Left forelimb (tissue), 1 donor: ENCODE results near the gene SLCO3A1.

Experiments
- DNase-seq: peaks from one replicate; pipeline ENCODE4 v3.0.0-alpha.2; 2018; ENCODE audit warnings: low spot score

SLCO3A1 gene

GRCh38 chr15:91912336-91912735 is 58.8 kb downstream of the SLCO3A1 start:
- no peak for DNase-seq

DNA sequence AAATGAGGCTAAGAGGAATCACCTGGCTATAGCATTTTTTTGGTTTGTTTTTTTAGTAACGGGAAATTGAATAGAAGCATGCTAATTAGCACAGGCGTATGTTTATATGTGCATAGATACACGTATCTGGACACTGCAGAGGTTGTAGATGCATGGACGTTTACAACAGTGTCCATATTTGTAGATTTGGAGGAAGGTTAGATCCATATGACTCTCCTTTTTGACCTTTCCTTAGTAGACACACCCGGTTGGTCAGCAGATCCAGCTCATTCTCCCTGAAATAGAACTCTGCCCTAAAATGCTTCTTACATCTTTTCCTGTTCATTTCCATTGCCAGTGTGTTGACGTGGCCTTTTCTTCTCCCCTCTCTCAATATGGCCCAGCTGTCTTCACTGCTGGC is 60.1 kb downstream of the SLCO3A1 start:
- DNase-seq = no peak

DNA sequence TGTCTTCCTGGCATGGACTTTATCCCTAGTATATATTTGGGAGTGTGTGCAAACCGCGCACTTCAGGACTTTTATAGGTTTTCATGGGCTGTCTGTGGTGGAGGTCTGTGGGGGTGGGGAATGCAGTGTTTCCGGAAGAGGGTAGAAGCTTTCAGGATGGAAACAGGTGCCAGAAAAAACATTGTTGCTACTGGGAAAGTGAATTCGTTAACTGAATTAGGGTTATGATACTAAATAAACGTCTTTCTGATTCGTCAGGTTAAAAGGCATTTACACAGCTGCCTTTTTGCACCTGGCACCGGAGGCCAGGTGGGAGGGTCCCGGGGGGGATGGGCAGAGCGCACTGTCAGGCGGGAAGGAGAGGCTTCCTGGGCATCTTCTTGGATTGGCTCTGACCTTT is 62.1 kb downstream of the SLCO3A1 start:
- no peak for DNase-seq

- no peak for DNase-seq
Observed at GRCh38 chr15:91916051-91916450, 62.5 kb downstream of the SLCO3A1 start.

- DNase-seq = no peak
Observed at GRCh38 chr15:91917686-91918360, 64.3 kb downstream of the SLCO3A1 start.

DNA sequence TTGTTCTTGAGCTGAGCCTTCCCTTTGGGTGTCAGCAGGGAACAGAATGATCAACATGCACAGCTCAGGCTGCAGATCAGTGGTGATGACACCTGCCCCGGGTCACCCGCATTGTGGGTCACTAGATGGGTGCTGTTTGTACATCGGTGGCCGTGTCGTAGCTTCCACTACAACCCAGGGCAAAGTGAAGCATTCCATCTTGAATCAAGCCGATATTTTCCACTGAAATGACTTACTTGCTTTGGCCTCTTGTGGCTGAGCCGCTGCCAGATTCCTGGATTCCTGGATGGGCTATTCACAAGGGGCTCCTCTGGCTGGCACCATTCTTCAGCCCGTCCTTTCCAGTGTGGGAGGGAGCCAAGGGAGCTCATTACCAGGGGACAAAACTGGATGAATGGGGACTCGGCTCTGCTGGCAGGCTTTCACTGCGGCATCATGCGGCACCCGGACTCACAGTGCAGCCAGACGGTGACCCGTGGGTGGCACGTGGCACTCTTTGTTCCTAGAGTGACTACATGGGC is 65.6 kb downstream of the SLCO3A1 start:
- no peak for DNase-seq

- DNase-seq = no peak
Observed at GRCh38 chr15:91921188-91921842, 67.8 kb downstream of the SLCO3A1 start.

DNA sequence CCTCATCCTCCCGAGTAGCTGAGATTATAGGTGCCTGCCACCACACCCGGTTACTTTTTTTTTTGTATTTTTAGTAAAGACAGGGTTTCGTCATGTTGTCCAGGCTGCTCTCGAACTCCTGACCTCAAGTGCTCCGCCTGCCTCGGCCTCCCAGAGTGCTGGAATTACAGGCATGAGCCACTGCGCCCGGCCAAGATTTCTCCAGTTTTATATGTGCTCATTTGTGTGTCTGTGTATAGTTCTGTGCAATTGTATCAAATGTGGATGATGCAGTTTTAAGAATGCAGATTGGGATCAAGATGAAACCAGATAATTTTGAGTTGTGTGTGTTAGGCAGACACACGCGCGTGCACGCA is 68.3 kb downstream of the SLCO3A1 start:
- no peak for DNase-seq

DNA sequence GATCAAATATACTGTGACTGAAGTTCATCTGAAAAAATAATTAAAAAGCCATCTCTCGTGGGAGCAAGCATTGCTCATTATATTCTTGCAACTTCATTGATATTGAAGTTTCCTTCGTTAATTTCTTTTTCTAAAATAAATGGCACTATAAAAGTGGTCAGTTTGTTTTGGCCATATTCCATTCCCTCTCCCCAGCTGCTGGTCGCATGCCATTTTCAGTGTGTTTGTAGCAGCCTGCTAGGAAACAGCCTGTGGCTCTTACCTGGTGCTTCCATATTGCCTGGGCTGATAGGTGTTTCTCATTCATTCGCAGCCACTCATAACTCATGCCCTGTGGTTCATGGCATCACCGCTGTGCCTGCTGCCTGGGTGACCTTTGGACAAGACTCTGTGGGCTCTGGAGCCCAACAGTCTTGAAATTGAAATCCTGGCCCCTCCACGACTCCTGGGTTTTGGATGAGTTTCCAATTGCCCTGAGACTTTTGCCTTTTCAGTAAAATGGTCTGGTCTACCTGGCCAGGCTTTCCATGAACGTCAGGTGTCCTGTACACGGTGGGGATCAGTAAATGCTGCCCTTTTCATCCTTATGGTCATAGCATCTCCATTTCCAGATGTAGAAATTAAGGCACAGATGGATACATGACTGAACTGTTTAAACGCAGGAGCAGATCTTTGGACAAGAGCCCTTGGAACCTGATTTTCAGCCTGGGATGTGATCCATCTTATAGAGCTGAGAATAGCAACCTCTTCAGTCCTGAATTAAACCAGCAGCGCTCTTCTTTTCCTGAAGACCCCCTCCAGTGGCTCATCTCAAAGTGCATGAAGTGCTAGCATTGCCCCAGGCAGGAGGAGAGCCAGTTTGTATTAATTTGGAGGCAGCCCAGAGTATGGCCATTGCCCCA is 69.4 kb downstream of the SLCO3A1 start:
- no peak for DNase-seq

DNA sequence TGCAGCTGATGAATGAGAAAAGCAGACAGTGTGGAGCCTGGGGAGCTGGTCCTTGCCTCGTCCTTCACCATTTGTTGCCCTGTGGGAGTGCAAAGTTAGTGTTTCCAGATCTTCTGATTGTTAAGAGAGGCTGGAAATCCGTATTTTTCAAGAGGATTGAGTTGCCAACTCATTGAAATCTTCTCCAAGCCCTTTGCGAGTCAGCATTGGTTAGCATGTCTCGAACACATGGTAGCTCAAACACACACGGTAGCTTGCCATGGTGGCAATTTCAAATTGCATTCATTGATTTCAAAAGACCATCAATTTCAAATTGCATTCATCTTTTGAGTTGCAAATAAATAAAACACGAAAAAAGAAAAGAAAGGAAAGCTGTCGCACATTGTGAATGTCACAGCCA is 70.7 kb downstream of the SLCO3A1 start:
- no peak for DNase-seq

GRCh38 chr15:91924837-91925495 is 71.5 kb downstream of the SLCO3A1 start:
- DNase-seq = no peak

GRCh38 chr15:91925794-91926193 is 72.3 kb downstream of the SLCO3A1 start:
- DNase-seq = no peak

GRCh38 chr15:91926908-91927270 is 73.4 kb downstream of the SLCO3A1 start:
- no peak for DNase-seq

GRCh38 chr15:91927585-91927984 is 74.1 kb downstream of the SLCO3A1 start:
- no peak for DNase-seq

- DNase-seq = no peak
Observed at GRCh38 chr15:91928675-91929074, 75.2 kb downstream of the SLCO3A1 start.

- DNase-seq = no peak
Observed at GRCh38 chr15:91929509-91929908, 76.0 kb downstream of the SLCO3A1 start.

DNA sequence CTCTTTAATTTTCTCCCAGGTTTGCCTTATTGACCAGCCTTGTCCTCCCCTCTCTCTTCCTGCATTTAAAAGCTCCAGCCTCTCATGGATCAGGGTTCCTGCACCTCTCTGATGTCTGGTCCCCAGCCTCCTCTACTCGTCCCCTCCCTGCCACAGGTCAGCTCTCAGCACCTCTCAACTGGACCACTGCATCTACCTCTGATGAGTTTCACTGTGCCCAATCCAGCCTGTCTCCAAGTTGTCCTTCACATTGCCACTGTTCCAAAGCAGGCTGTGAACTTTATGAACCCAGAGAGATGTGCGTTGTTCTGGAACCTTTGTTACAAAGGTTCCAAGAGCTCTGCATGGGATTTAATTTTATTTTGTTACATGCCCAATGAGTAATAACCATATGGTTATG is 76.6 kb downstream of the SLCO3A1 start:
- no peak for DNase-seq

GRCh38 chr15:91936182-91936775 is 82.8 kb downstream of the SLCO3A1 start:
- no peak for DNase-seq

GRCh38 chr15:91936927-91937326 is 83.4 kb downstream of the SLCO3A1 start:
- DNase-seq = no peak

- DNase-seq = no peak
Observed at GRCh38 chr15:91938136-91938535, 84.6 kb downstream of the SLCO3A1 start.

DNA sequence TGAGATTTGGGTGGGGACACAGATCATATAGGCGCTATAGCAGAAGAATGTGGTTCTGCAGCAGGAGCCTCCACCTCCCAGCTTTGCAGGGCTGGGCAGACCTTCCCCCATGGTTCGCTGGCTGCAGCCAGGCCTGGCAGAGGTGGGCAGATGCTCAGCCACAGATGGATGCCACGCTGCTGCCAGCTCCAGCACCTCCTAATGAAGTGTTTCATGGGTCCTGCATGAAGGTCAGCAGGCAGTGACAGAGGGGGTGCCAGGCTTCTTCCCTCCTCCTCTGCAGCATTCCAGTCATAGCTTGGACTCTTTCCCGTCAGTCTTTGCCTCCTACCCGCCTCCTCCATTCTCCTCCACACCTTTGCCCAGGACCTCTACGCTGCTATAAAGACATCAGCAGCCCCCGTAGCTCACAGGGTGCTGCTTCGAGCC is 85.9 kb downstream of the SLCO3A1 start:
- no peak for DNase-seq
